ENCODE results near the gene CHRNA7. TPM values are rescaled to one million over a fixed set of nuclear protein-coding genes. Genes with fewer than 3 reads are reported as not detected.

Gene CHRNA7
- total RNA-seq, 3 donors from 2014 or later = 2.3 to 4.8 TPM; not detected in 1

GRCh38 chr15:32123473-32123872 lies 93.2 kb downstream of the CHRNA7 start:
- intact Hi-C loops (cut with DNase I; ENCODE audit: low total_unique reads) = no loop called here
- H3K4me3 ChIP-seq = no peak overlapping the region
- no peaks in the 10 kb centered on the region for H3K4me1 ChIP-seq
- no peaks in the 10 kb centered on the region for H3K36me3 ChIP-seq
- H3K9me3 ChIP-seq = no peaks in the 10 kb centered on the region
- no peak for DNase-seq (ENCODE audit: low spot score in 2 of 2)
- TF ChIP-seq CTCF (IDR thresholded peaks at IDR 0.05) (no peak), POLR2A (IDR thresholded peaks at IDR 0.05) (no peak), POLR2AphosphoS5 (IDR thresholded peaks at IDR 0.05) (no peak)
- H3K27me3 ChIP-seq = no peaks in the 10 kb centered on the region
- no peak overlapping the region for H3K27ac ChIP-seq

GRCh38 chr15:32124726-32125125 lies 94.4 kb downstream of the CHRNA7 start:
- Histone ChIP-seq H3K4me1 (no peaks in the 10 kb centered on the region), H3K9me3 (no peaks in the 10 kb centered on the region), H3K27me3 (no peaks in the 10 kb centered on the region), H3K27ac (no peak overlapping the region), H3K36me3 (no peaks in the 10 kb centered on the region), H3K4me3 (no peak overlapping the region)
- DNase-seq (ENCODE audit: low spot score in 2 of 2) = no peak
- TF ChIP-seq POLR2A (IDR thresholded peaks at IDR 0.05) = no peak
- no peak for TF ChIP-seq CTCF (IDR thresholded peaks at IDR 0.05)
- TF ChIP-seq POLR2AphosphoS5 (IDR thresholded peaks at IDR 0.05) = no peak
- intact Hi-C loops (cut with DNase I; ENCODE audit: low total_unique reads) = no loop called here

GRCh38 chr15:32125595-32125994 lies 95.3 kb downstream of the CHRNA7 start:
- H3K4me1 ChIP-seq = no peaks in the 10 kb centered on the region
- H3K36me3 ChIP-seq = no peaks in the 10 kb centered on the region
- DNase-seq (ENCODE audit: low spot score in 2 of 2) = no peak
- H3K4me3 ChIP-seq = no peak overlapping the region
- no peak for TF ChIP-seq POLR2A (IDR thresholded peaks at IDR 0.05)
- TF ChIP-seq CTCF (IDR thresholded peaks at IDR 0.05) = no peak
- no peak for TF ChIP-seq POLR2AphosphoS5 (IDR thresholded peaks at IDR 0.05)
- no peaks in the 10 kb centered on the region for H3K27me3 ChIP-seq
- intact Hi-C loops (cut with DNase I; ENCODE audit: low total_unique reads) = no loop called here
- H3K27ac ChIP-seq = no peak overlapping the region
- H3K9me3 ChIP-seq = no peaks in the 10 kb centered on the region

GRCh38 chr15:32129815-32130214 lies 99.5 kb downstream of the CHRNA7 start:
- no peak for TF ChIP-seq CTCF (IDR thresholded peaks at IDR 0.05)
- no peak for TF ChIP-seq POLR2AphosphoS5 (IDR thresholded peaks at IDR 0.05)
- no peak for TF ChIP-seq POLR2A (IDR thresholded peaks at IDR 0.05)
- DNase-seq (ENCODE audit: low spot score in 2 of 2) = no peak
- Histone ChIP-seq H3K36me3 (no peaks in the 10 kb centered on the region), H3K4me3 (no peak overlapping the region), H3K4me1 (no peaks in the 10 kb centered on the region), H3K27me3 (no peaks in the 10 kb centered on the region), H3K27ac (no peak overlapping the region), H3K9me3 (no peaks in the 10 kb centered on the region)
- intact Hi-C loops (cut with DNase I; ENCODE audit: low total_unique reads) = no loop called here

- Histone ChIP-seq H3K4me1 (no peaks in the 10 kb centered on the region), H3K27me3 (no peaks in the 10 kb centered on the region), H3K9me3 (no peaks in the 10 kb centered on the region), H3K27ac (no peak overlapping the region), H3K36me3 (no peaks in the 10 kb centered on the region), H3K4me3 (no peak overlapping the region)
- TF ChIP-seq CTCF (IDR thresholded peaks at IDR 0.05) (no peak), POLR2AphosphoS5 (IDR thresholded peaks at IDR 0.05) (no peak), POLR2A (IDR thresholded peaks at IDR 0.05) (no peak)
- DNase-seq (ENCODE audit: low spot score in 2 of 2) = no peak
- intact Hi-C loops (cut with DNase I; ENCODE audit: low total_unique reads) = no loop called here
Measured at GRCh38 chr15:32130823-32131222, 100.5 kb downstream of the CHRNA7 start.

Data from breast epithelium (tissue), 4 donors.